Measurements from ENCODE around the gene ABCB4. TPM values are rescaled to one million over a fixed set of nuclear protein-coding genes. Genes with fewer than 3 reads are reported as not detected.

ABCB4 gene
- total RNA-seq (2022; extraction: Qiagen RNA extraction; ENCODE audit: low read depth) = 0.03 to 0.17 TPM in 2 of 5 replicates, not detected in the others

GRCh38 chr7:87475359-87476178, at the start of gene ABCB4:
Gene ABCB4 (minus strand): TSS chr7:87475680. CDS start chr7:87475465, 215 bp downstream.

Other genes starting within 250 kb of the ABCB4 start
- gene CROT, start 130.0 kb downstream of the ABCB4 start, total RNA-seq (2022; extraction: Qiagen RNA extraction; ENCODE audit: low read depth) = 7.1 to 9.9 TPM (median 7.6 TPM) in 5 replicates
- 0.08 to 0.18 TPM (median 0.15 TPM) in 3 of 5 replicates, not detected in the others for gene ABCB1, start 125.2 kb upstream of the ABCB4 start, total RNA-seq (2022; extraction: Qiagen RNA extraction; ENCODE audit: low read depth)
- gene RUNDC3B, start 152.7 kb upstream of the ABCB4 start, total RNA-seq (2022; extraction: Qiagen RNA extraction; ENCODE audit: low read depth) = 0.01 TPM in 1 of 5 replicates, not detected in the others